Mesothelial cell of epicardium (in vitro differentiated cells): Measurements from ENCODE around the gene ATP7A. TPM values are rescaled to one million over a fixed set of nuclear protein-coding genes. Genes with fewer than 3 reads are reported as not detected.

ENCODE experiments used
- DNase-seq, 2 experiments: peaks; one replicate each; pipeline ENCODE4 v3.0.0; 2021; ENCODE audit warnings: low spot score in 2 of 2; ENCODE audit not compliant: unreplicated experiment in 2 of 2
- H3K27ac Mint-ChIP-seq: 2 replicates; pipeline ENCODE4 v1.8.0; 2021; ENCODE audit warnings: mixed read lengths
- H3K27me3 Mint-ChIP-seq: 2 replicates; pipeline ENCODE4 v1.8.0; 2021; ENCODE audit warnings: low read depth, mixed read lengths
- H3K36me3 Mint-ChIP-seq: 2 replicates; pipeline ENCODE4 v1.8.0; 2021; ENCODE audit warnings: mixed read lengths
- H3K4me1 Mint-ChIP-seq: 2 replicates; pipeline ENCODE4 v1.8.0; 2021; ENCODE audit warnings: mixed read lengths
- H3K4me3 Mint-ChIP-seq: 2 replicates; pipeline ENCODE4 v1.8.0; 2021; ENCODE audit warnings: mild to moderate bottlenecking, moderate library complexity, mixed read lengths
- H3K9me3 Mint-ChIP-seq: 2 replicates; pipeline ENCODE4 v1.8.0; 2021; ENCODE audit warnings: mixed read lengths
- CTCF ChIP-seq: fragments of 200-600 bp; sonication (generic); IDR thresholded peaks from one replicate; pipeline ENCODE4 v1.5.0; 2021; ENCODE audit warnings: antibody characterized with exemption; ENCODE audit not compliant: unreplicated experiment
- total RNA-seq: library from RNA; stranded (reverse); gene quantifications from 3 replicates; pipeline ENCODE4 v1.2.1, GENCODE V29; 2021

The ATP7A gene
- total RNA-seq, 1 donor from 2014 or later = 17.4 TPM

- Mint-ChIP-seq H3K27me3 (no peaks in the 10 kb centered on the region), H3K4me3 (no peak overlapping the region), H3K36me3 (peaks cover 2% of the 10 kb centered on the region), H3K27ac (no peak overlapping the region), H3K4me1 (no peaks in the 10 kb centered on the region), H3K9me3 (peaks cover 8% of the 10 kb centered on the region)
- TF ChIP-seq CTCF = no peak
- DNase-seq = no peak
Observed at GRCh38 chrX:77949840-77950239, 39.3 kb downstream of the ATP7A start.

GRCh38 chrX:77952173-77952572 lies 41.7 kb downstream of the ATP7A start:
- Mint-ChIP-seq H3K4me1 (no peaks in the 10 kb centered on the region), H3K36me3 (no peaks in the 10 kb centered on the region), H3K27me3 (no peaks in the 10 kb centered on the region), H3K27ac (no peak overlapping the region), H3K4me3 (no peak overlapping the region), H3K9me3 (peaks cover 14% of the 10 kb centered on the region)
- no peak for TF ChIP-seq CTCF
- no peak for DNase-seq

GRCh38 chrX:77953302-77953701 lies 42.8 kb downstream of the ATP7A start:
- Mint-ChIP-seq H3K27me3 (no peaks in the 10 kb centered on the region), H3K4me3 (no peak overlapping the region), H3K27ac (no peak overlapping the region), H3K9me3 (peaks cover 23% of the 10 kb centered on the region), H3K36me3 (peaks cover 2% of the 10 kb centered on the region), H3K4me1 (no peaks in the 10 kb centered on the region)
- TF ChIP-seq CTCF = no peak
- no peak for DNase-seq

- TF ChIP-seq CTCF = no peak
- DNase-seq = no peak
Observed at GRCh38 chrX:77953708-77954107, 43.2 kb downstream of the ATP7A start.

GRCh38 chrX:77960567-77960966 lies 50.1 kb downstream of the ATP7A start:
- H3K27ac Mint-ChIP-seq = no peak overlapping the region
- H3K36me3 Mint-ChIP-seq = peaks cover 9% of the 10 kb centered on the region
- H3K27me3 Mint-ChIP-seq = no peaks in the 10 kb centered on the region
- H3K9me3 Mint-ChIP-seq = peaks cover 49% of the 10 kb centered on the region
- no peak overlapping the region for H3K4me3 Mint-ChIP-seq
- no peak for TF ChIP-seq CTCF
- no peaks in the 10 kb centered on the region for H3K4me1 Mint-ChIP-seq
- DNase-seq = no peak

More at GRCh38 chrX:77953708-77954107, 43.2 kb downstream of the ATP7A start:
- Mint-ChIP-seq H3K27me3 (no peaks in the 10 kb centered on the region), H3K27ac (no peak overlapping the region), H3K36me3 (peaks cover 4% of the 10 kb centered on the region), H3K9me3 (peaks cover 25% of the 10 kb centered on the region), H3K4me3 (no peak overlapping the region), H3K4me1 (no peaks in the 10 kb centered on the region)

GRCh38 chrX:77961063-77961462 lies 50.6 kb downstream of the ATP7A start:
- no peaks in the 10 kb centered on the region for H3K27me3 Mint-ChIP-seq
- no peak for DNase-seq
- peaks cover 51% of the 10 kb centered on the region for H3K9me3 Mint-ChIP-seq
- peaks cover 14% of the 10 kb centered on the region for H3K36me3 Mint-ChIP-seq
- H3K4me3 Mint-ChIP-seq = no peak overlapping the region
- H3K4me1 Mint-ChIP-seq = no peaks in the 10 kb centered on the region
- H3K27ac Mint-ChIP-seq = no peak overlapping the region
- no peak for TF ChIP-seq CTCF
